Anterior cingulate cortex (tissue), 58 donors: ENCODE measurements around the gene FHOD3.
"Not testable (repeated sequence)": the region's sequence is repeated elsewhere in the genome, so short reads cannot be mapped to it uniquely, and the experiment has no call there.

ENCODE experiments used
- DNase-seq, 58 donors: peaks; one replicate each; lab custom pipeline; 2025; lab: John Stamatoyannopoulos, UW

Gene FHOD3

GRCh38 chr18:36711813-36712444 lies 414.4 kb downstream of the FHOD3 start:
- DNase-seq: peak in 2 of 58 donors; percentile 12 to 47

DNA sequence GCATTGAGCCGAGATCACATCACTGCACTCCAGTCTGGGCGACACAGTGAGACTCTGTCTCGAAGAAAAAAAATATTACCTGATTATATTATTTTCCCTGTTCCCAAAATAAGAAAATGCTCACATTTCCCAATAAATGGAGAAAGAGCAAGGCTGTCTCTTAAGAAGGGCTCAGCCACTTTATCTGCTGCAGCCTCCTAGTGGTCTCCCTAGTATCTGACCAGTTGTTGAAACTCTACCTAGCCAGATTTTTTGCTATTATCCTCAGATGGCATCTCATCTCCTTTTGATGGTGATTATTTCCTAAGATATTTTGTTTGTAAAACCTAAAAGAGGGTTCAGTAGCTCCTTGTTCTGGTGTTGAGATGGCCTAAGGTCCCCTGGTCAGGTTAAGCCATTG lies 417.0 kb downstream of the FHOD3 start:
- no peak for DNase-seq

DNA sequence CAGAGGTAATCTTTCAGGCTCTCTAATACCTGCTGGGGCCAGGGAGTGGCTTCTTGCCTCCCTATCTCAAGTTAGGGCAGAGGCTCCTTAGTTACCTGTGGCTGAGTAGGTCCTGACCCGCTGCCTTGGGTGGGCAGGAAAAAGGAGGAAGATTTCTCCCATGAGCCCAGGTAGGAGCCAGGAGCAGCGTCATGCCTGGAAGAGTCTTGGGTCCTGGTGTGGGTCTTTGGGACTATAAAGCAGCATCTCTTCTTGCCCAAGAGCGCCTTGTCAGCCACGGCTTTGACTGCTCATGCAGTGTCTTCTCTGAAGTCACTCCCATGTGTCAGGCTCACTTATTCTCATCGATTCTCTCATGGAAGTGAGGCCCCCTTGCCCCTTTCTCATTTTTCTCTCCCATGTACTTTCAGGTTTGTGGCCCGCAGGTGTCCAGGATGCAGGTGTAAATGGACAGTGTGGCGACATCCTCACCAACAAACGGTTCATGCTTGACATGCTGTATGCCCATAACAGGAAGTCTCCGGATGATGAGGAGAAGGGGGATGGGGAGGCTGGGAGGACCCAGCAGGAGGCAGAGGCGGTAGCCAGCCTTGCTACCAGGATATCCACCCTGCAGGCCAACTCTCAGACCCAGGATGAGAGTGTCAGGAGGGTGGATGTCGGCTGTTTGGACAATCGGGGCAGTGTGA lies 420.1 kb downstream of the FHOD3 start:
- DNase-seq: no peak

DNA sequence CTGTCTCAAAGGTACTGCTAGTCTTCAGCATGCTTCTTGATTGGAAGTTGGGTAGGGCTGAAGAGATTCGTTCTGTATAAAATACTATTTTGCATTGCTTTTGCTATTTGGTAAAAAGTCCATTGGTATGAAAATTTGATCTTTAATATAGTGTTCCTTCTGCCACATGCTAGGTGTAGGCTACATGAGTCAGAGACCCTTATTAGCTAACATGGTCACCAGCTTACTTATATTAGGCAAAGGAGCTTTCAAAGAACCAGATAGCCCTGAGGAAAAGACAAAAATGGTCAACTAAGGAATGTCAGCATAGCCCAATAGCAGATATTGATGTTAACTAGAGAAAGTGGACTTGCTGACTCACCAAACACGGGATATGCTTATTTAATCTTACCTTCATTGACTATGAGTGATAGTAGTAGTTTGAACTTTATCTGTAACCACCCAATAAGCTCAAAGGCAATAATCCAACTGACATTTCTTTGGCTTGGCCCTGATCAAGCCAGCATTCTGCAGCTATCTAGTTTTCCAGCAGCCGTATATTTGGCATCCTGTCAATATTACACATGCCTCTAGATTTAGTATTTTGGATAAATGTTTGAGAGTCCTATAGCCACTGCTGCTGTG lies 421.3 kb downstream of the FHOD3 start:
- DNase-seq: no peak

- no peak for DNase-seq
These were observed 422.1 kb downstream of the FHOD3 start for GRCh38 chr18:36719630-36720029.

DNA sequence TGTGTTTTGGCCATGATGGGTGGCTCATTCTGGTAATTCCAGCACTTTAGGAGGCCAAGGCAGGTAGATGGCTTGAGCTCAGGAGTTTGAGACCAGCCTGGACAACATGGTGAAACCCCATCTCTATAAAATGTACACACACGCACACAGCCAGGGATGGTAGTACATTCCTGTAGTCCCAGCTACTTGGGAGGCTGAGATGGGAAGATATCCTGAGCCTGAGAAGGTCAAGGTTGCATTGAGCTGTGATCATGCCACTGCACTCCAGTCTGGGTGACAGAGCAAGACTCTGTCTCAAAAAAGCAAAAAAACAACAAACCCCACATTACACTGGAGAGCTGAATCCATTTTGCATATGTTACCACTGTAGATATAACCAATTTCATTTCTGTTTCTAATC lies 423.8 kb downstream of the FHOD3 start:
- DNase-seq: not testable (repeated sequence)

- DNase-seq: no peak
These were observed 426.7 kb downstream of the FHOD3 start for GRCh38 chr18:36724169-36724568.

DNA sequence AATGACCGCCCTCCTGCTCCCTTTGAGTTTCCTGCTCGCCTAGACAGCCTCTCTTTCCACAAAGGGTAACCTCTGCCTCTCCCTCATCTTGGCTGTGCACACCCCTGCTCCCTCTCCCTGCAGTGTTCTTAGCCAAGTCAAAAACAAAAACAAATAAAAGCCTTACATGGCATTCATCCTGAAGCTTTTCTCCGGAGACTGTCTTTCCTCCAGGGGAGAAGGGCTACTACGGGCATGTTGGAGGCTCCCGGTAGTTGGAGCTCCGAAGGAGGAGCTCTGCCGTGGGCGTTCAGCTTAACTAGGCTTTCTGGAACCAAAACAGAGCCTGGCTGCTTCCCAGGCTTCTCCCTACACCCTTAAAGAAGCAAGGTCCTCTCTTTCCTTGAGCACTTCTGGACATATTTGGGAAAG lies 427.1 kb downstream of the FHOD3 start:
- peak in 36 of 58 donors; percentile 4 to 68 (median 26) for DNase-seq

DNA sequence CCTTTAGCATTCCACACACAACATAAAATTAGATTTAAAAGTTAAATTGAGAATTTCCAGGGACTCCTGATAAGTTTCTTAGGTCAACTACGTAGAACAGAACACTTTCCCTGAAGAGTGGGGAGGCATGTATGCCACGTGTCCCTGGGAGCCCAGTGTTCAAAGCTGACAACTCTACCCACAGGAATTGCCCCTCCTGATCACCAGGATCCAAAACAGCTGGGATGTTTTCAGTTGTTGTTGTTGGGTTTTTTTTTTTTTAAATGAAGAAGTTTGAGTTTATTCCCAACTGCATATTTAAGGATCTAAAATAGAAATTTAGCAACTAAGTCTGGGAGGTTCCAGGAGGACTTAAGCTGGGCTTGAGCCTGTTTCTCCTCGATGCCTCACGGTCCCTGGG lies 430.8 kb downstream of the FHOD3 start:
- DNase-seq: no peak

DNA sequence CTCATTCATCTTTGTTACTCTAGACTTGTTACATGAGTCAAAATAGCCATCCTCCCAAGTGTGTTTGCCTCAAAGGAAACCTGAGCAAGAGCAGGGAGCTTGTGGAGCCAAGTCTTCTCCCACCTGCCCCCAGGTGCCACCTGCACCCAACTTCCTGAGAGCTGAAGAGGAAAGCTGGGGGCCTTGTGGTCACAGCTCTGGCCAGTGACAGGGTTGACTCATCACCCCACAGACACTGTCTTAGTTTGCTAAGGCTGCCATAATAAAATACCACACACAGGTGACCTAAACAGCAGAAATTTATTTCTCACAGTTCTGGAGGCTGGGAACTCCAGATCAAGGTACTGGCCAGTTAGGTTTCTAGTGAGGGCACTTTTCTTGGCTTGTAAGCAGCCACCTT lies 431.7 kb downstream of the FHOD3 start:
- no peak for DNase-seq

- DNase-seq: no peak
These were observed 434.8 kb downstream of the FHOD3 start for GRCh38 chr18:36732264-36732663.

DNA sequence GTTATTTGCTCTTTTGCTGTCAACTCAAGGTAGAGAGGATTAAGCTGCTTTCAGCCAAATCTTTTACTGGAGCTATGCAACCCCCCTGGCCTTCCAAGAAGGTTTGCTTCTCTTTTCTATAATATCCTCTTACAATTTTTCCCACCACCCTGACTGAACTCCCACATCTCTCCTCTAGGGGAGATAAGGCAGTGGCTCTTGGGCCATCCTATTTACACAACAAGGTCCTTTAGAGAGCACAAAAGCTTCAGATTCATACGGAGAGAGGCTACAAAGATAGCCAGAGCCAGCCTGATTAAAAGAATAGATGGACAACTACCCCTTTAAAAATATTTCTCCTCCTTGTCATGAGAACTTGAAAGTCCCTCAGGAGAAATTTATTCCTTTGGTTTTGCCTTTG lies 435.6 kb downstream of the FHOD3 start:
- DNase-seq: no peak

DNA sequence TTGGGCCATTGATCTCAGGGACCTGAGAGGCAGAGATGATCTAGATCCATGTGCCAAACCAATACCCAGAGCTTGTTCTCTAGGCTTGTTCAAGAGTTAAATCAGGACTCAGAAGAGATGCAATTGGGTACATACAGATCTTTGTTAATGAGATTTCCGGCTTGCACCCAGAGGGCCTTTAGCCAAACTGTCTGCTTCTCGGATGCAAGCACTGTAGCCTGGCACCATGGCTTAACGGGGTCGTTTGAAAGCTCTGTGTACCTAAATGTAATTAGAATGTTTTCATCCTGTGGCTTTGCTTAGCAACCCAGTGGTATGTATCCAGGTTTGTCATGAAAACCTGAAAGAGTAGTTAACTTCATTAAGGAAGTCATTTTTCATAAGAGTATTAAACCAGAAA lies 437.1 kb downstream of the FHOD3 start:
- no peak for DNase-seq

- DNase-seq: no peak
These were observed 437.6 kb downstream of the FHOD3 start for GRCh38 chr18:36735130-36735529.

GRCh38 chr18:36736094-36736493 lies 438.6 kb downstream of the FHOD3 start:
- no peak for DNase-seq

DNA sequence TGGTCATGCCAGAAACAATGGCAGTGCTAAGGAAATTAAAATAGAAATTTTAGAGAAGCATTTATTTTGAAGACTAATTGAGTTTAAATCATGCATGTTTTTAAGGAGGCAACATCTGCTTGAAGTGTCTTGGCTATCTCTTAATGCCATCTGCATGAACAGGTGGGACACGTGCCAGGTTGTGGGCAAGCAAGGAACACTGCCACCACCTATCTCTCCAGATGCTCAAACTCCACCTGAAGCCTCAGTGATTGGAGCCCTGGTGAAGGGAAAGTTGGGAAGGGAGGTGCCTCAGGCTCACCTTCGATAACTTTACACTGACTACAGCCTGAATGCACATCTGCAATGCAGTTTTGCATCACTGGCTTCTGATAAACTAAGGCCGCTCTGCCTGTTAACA lies 439.8 kb downstream of the FHOD3 start:
- DNase-seq: no peak

GRCh38 chr18:36744261-36744876 lies 446.9 kb downstream of the FHOD3 start:
- DNase-seq: no peak

DNA sequence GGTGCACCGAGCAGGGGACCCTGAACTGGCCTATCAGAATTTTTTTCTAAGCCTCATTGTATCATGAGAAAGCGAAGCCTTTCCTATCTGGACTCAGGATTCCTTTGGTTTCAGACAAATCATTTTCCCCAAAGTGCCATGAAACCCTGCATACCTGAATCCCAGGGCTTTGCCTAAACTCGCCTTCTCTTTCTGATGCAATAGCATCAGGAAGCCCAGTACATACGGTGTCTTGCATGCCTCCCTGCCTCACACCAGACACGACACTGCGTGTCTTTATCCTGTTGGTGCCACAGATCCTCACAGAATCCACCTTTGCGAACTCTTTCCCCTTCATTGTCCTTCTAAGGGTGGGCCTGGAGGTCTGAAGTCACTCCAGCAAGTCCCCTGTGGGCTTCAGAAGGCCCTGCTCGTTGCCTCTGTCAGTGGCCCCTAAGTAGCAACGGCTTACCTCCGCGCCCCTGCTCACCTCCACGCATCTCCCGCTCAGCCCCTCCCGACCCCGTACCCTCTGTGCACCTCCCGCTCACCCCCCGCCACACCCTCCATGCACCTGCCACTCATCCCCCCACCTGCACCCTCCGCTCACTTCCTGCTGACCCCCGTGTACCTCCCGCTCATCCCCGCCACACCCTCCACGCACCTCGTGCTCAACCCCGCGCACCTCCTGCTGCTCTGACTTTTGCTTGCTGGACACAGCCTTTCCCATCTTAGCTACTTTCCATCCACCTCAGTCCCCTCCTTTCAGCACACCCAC lies 447.9 kb downstream of the FHOD3 start:
- DNase-seq: no peak

- DNase-seq: peak in 2 of 58 donors; percentile 10 to 22
These were observed 455.7 kb downstream of the FHOD3 start for GRCh38 chr18:36752929-36753865.

- no peak for DNase-seq
These were observed 458.7 kb downstream of the FHOD3 start for GRCh38 chr18:36756242-36756641.
